GM10266 (cell line): ENCODE data around the gene SEMA4G.
A peak's percentile ranks its signal among the peaks of the same experiment; 100 is the strongest.

Experiments
- DNase-seq: peaks from one replicate; pipeline ENCODE4 v3.0.0; 2012; ENCODE audit errors: extremely low spot score
- TF ChIP-seq, protein P1 (sequence below): IDR thresholded peaks from 2 replicates; pipeline ENCODE4 v1.5.1; 2012; ENCODE audit warnings: mild to moderate bottlenecking, low read depth; ENCODE audit not compliant: control insufficient read depth, insufficient read depth; ENCODE audit errors: missing control alignments

SEMA4G gene, protein sequence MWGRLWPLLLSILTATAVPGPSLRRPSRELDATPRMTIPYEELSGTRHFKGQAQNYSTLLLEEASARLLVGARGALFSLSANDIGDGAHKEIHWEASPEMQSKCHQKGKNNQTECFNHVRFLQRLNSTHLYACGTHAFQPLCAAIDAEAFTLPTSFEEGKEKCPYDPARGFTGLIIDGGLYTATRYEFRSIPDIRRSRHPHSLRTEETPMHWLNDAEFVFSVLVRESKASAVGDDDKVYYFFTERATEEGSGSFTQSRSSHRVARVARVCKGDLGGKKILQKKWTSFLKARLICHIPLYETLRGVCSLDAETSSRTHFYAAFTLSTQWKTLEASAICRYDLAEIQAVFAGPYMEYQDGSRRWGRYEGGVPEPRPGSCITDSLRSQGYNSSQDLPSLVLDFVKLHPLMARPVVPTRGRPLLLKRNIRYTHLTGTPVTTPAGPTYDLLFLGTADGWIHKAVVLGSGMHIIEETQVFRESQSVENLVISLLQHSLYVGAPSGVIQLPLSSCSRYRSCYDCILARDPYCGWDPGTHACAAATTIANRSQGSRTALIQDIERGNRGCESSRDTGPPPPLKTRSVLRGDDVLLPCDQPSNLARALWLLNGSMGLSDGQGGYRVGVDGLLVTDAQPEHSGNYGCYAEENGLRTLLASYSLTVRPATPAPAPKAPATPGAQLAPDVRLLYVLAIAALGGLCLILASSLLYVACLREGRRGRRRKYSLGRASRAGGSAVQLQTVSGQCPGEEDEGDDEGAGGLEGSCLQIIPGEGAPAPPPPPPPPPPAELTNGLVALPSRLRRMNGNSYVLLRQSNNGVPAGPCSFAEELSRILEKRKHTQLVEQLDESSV

DNA sequence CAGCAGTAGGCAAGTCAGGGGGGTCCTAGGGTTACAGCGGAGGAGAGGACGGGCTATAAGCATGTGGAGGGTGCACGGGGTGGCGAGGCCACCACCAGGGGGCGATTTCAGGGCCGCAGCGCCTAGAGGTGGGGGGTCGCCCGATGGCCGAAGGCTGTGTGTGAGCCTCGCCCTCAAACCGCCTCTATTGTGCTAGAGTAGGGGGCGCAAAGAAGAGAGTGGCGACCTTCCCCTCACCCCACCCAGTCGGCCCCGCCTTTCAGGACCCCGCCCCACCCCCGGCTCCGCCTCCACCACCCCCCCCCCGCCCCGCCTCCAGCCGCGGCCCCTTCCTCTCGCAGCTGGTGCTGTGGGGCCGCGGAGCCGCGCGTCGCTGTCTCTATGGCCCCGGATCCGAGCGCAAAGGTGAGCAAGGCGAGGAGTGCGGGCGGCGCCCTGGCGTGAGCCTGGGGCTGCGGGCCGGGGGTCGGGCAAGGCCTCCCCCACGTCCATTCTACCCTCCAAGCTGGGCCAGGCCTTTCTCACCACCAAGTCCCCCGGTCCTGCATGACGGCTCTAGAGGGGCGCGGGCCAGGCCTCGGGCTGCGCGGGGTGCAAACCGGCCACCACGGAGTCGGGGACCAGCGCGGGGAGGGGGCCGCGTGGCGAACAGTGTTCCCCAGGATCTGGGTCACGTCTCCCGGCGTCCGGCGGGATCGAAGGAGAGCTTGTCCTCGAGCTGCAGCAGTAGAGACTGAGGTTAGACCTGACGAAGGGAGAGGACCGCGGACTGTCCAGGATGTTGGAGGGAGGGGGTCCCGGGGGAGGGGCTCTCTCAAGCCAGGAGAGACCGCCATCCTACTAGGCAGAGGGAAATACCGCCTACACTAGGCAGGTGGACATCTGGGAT lies at the start of gene SEMA4G:
SEMA4G (plus strand) TSS at position 318 of the 889 bp plus-strand sequence. CDS start 3,409 bp downstream, outside the sequence.
- TF ChIP-seq, protein P1, sequence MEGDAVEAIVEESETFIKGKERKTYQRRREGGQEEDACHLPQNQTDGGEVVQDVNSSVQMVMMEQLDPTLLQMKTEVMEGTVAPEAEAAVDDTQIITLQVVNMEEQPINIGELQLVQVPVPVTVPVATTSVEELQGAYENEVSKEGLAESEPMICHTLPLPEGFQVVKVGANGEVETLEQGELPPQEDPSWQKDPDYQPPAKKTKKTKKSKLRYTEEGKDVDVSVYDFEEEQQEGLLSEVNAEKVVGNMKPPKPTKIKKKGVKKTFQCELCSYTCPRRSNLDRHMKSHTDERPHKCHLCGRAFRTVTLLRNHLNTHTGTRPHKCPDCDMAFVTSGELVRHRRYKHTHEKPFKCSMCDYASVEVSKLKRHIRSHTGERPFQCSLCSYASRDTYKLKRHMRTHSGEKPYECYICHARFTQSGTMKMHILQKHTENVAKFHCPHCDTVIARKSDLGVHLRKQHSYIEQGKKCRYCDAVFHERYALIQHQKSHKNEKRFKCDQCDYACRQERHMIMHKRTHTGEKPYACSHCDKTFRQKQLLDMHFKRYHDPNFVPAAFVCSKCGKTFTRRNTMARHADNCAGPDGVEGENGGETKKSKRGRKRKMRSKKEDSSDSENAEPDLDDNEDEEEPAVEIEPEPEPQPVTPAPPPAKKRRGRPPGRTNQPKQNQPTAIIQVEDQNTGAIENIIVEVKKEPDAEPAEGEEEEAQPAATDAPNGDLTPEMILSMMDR: peak; percentile 76
- peak; percentile 75 for DNase-seq

DNA sequence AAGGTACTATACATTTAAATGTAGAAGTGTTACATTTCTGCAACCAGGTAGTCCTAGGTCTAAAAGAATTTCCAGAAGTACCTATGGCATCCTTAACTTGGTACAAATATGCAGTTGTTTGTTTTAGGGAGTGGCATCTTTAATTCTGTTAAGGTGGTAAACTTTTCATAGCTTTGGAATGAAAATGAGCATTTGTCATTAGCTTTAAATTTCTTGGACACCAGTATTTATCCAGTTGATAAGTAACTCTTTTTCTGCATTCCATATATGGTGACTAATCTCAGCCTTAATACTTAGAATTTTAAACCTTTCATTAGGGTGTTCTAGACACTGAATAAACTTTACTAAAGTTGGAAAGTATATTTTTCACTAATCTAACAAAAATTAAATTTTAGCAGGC lies 45.7 kb upstream of the SEMA4G start:
- TF ChIP-seq, protein P1: no peak
- no peak for DNase-seq

DNA sequence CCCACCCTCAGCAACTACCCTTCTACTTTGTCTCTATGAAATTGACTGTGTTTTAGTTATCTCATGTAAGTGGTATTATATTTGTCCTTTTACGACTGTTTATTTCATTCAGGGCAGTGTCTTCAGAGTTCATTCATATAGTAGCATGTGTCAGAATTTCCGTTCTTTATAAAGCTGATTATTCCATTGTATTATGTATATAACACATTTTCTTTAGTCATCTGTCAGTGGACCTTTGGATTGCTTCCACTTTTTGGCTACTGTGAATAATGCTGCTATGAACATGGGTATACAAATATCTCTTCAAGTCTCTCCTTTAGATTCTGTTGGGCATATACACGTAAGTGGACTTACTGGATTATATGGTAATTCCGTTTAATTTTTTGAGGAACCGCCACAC lies 42.0 kb upstream of the SEMA4G start:
- TF ChIP-seq, protein P1: no peak
- DNase-seq: no peak

DNA sequence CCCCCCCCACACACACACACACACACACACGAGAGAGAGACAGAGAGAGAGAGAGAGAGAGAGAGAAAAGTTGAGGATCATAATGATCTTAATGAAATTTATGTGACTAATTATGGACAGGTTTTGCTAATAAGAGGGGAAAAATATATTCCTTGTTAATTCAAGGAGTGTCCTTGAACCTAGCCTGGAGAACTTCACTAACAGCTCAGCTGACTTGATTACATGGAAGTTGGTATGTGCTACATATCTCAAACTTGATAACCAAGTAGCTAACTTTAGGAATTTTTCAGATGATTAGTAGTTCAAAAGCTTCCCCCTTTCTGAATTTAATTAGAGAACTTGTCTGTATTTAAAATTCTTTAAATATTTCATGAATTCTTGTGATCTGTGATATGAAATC lies 41.3 kb upstream of the SEMA4G start:
- DNase-seq: no peak

DNA sequence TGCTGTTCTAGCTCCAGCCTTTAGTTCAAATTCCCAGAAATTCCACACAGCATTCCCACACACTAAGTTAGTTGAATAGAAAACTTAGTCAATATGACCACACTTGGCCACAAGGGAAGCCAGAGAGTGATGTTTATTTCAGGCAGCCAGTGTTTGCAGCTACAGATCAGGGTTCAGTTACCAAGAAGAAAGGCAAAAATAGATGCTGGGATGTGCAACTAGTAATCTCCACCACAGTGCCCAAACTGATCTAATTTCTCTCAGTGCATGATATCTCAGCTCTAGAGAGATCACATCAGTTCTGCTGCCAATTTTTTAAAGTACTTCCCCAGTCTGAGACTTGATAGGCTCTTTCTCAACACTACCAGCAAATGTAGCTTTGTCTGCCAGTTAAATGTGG lies 38.9 kb upstream of the SEMA4G start:
- no peak for DNase-seq
- TF ChIP-seq, protein P1: no peak

More for the DNA sequence above, 41.3 kb upstream of the SEMA4G start:
- TF ChIP-seq, protein P1: no peak

DNA sequence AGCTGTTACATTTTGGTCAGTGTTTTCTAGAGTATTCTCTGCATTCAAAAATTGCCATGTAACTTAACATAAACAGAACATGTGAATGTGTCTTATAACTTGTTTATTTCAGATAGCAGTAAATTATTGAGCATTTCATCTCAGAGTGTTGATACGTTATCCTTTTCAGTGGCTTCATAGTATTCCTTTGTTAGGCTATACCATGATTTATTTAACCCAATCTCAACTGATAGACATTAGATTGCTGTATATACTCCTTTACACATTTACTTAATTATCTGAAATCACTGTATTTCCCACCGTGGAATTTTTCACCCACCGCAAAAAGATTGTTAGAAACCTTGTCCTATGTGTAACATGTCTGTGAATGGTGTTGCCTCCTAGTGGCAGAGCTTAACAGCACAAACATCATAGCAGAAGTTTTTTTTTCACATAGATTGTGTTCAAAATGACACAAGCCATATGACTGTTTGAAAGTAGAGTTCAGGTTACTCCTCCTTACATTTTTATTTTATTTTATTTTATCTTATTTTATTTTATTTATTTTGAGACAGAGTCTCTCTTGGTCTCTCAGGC lies 35.1 kb upstream of the SEMA4G start:
- DNase-seq: no peak
- TF ChIP-seq, protein P1: peak; percentile 47
